ENCODE results near the gene LCLAT1.

GRCh38 chr2:30655660-30656059 lies 208.6 kb downstream of the LCLAT1 start:
- TF ChIP-seq EZH2 (IDR thresholded peaks at IDR 0.05): no peak
- no peak for TF ChIP-seq POLR2AphosphoS5 (IDR thresholded peaks at IDR 0.05; ENCODE audit: borderline replicate concordance, low read depth, low read length)
- TF ChIP-seq FOXP2 (optimal IDR thresholded peaks at IDR 0.05; ENCODE audit: control extremely low read depth, extremely low read length, insufficient read depth): no peak

All from SK-N-MC (cell line).